Mesendoderm (in vitro differentiated cells): ENCODE data around the gene ADAMTS13.

Source experiments
- DNase-seq: peaks from one replicate; pipeline ENCODE4 v3.0.0; 2013
- H2AK5ac ChIP-seq: 2 replicates; pipeline ENCODE4 v1.6.1; 2013; ENCODE audit warnings: low read length, inconsistent platforms
- H2BK120ac ChIP-seq: 2 replicates; pipeline ENCODE4 v1.6.1; 2013; ENCODE audit warnings: low read depth, mild to moderate bottlenecking, low read length, moderate library complexity, mixed read lengths
- H2BK15ac ChIP-seq: replicated peaks from 2 replicates; pipeline ENCODE4 v1.6.1; 2013; ENCODE audit warnings: low read depth, mild to moderate bottlenecking, moderate library complexity
- H2BK5ac ChIP-seq: 2 replicates; pipeline ENCODE4 v1.6.1; 2013; ENCODE audit warnings: low read length, inconsistent platforms
- H3K18ac ChIP-seq: 2 replicates; pipeline ENCODE4 v1.6.1; 2013; ENCODE audit warnings: mild to moderate bottlenecking, low read length, mixed read lengths
- H3K23ac ChIP-seq: one replicate; pipeline ENCODE4 v1.6.1; 2013; ENCODE audit warnings: low read length
- H3K27ac ChIP-seq: 2 replicates; pipeline ENCODE4 v1.5.1; 2013; ENCODE audit warnings: low read depth, mild to moderate bottlenecking, inconsistent platforms, low read length, moderate library complexity
- H3K27me3 ChIP-seq: 2 replicates; pipeline ENCODE4 v1.6.1; 2013; ENCODE audit warnings: low read length, control low read depth, mild to moderate bottlenecking, inconsistent platforms; ENCODE audit not compliant: insufficient read depth, poor library complexity
- H3K36me3 ChIP-seq: 2 replicates; pipeline ENCODE4 v1.6.1; 2013; ENCODE audit warnings: low read length, inconsistent platforms; ENCODE audit not compliant: control insufficient read depth, insufficient read depth
- H3K4ac ChIP-seq: one replicate; pipeline ENCODE4 v1.6.1; 2013; ENCODE audit warnings: low read depth, mild to moderate bottlenecking, low read length, moderate library complexity
- H3K4me1 ChIP-seq: 2 replicates; pipeline ENCODE4 v1.6.1; 2013; ENCODE audit warnings: low read depth, low read length, inconsistent platforms; ENCODE audit not compliant: control insufficient read depth
- H3K4me2 ChIP-seq: 2 replicates; pipeline ENCODE4 v1.6.1; 2013; ENCODE audit warnings: low read length
- H3K4me3 ChIP-seq: 2 replicates; pipeline ENCODE4 v1.5.1; 2013; ENCODE audit warnings: mild to moderate bottlenecking, low read length
- H3K56ac ChIP-seq: one replicate; pipeline ENCODE4 v1.6.1; 2013; ENCODE audit warnings: low read length
- H3K79me1 ChIP-seq: 2 replicates; pipeline ENCODE4 v1.6.1; 2013; ENCODE audit warnings: low read length, inconsistent platforms
- H3K79me2 ChIP-seq: 2 replicates; pipeline ENCODE4 v1.6.1; 2013; ENCODE audit warnings: mild to moderate bottlenecking, low read length; ENCODE audit not compliant: control insufficient read depth, insufficient read depth
- H3K9ac ChIP-seq: 2 replicates; pipeline ENCODE4 v1.6.1; 2013; ENCODE audit warnings: low read length, inconsistent platforms
- H4K5ac ChIP-seq: one replicate; pipeline ENCODE4 v1.6.1; 2013; ENCODE audit warnings: low read length
- H4K8ac ChIP-seq: one replicate; pipeline ENCODE4 v1.6.1; 2013; ENCODE audit warnings: low read depth, mild to moderate bottlenecking, control low read depth, low read length, moderate library complexity
- WGBS: extraction: QIAGEN DNeasy Blood & Tissue Kit; methylation state at CpG from one replicate; pipeline ENCODE4 v1.1.7; 2013; ENCODE audit warnings: low lambda C conversion rate, missing lambda C conversion rate; ENCODE audit not compliant: insufficient coverage; ENCODE audit errors: extremely low coverage; 5-methylcytosine and 5-hydroxymethylcytosine counted together

ADAMTS13 gene

DNA sequence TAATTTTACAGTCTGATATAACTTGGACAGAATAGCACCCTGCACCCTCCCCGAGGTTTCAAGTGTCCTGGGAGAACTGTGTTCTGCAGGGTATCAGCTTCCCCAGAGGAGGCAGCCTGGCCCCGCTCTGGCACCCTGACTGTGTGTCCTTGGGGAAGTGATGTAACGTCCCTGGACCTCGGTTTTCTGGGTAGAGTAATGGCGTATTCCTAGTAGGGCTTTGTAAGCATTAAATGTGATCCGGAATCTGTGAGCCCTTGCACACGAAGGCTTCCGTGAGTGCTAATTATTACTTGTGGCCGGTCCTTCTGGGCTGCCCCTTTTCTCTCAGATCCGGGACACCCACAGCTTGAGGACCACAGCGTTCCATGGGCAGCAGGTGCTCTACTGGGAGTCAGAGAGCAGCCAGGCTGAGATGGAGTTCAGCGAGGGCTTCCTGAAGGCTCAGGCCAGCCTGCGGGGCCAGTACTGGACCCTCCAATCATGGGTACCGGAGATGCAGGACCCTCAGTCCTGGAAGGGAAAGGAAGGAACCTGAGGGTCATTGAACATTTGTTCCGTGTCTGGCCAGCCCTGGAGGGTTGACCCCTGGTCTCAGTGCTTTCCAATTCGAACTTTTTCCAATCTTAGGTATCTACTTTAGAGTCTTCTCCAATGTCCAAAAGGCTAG, 36.6 kb downstream of the ADAMTS13 start:
- Histone ChIP-seq H2BK5ac (no peak overlapping the region), H3K27me3 (no peaks in the 10 kb centered on the region), H3K4me3 (no peak overlapping the region), H3K36me3 (no peaks in the 10 kb centered on the region), H3K4ac (no peak overlapping the region), H2BK15ac (no peak overlapping the region), H2BK120ac (no peak overlapping the region), H4K8ac (no peak overlapping the region), H3K9ac (no peak overlapping the region), H3K23ac (no peak overlapping the region), H3K79me2 (no peaks in the 10 kb centered on the region), H3K4me2 (peak overlapping the region; percentile 28), H3K56ac (no peak overlapping the region), H4K5ac (no peak overlapping the region), H3K79me1 (peaks cover 3% of the 10 kb centered on the region), H3K18ac (no peak overlapping the region), H3K27ac (no peak overlapping the region), H2AK5ac (no peak overlapping the region), H3K4me1 (peaks cover 4% of the 10 kb centered on the region)
- whole genome bisulfite sequencing: no CpG with 5 or more reads among the region's 16 CpGs
- DNase-seq: peak; percentile 24

DNA sequence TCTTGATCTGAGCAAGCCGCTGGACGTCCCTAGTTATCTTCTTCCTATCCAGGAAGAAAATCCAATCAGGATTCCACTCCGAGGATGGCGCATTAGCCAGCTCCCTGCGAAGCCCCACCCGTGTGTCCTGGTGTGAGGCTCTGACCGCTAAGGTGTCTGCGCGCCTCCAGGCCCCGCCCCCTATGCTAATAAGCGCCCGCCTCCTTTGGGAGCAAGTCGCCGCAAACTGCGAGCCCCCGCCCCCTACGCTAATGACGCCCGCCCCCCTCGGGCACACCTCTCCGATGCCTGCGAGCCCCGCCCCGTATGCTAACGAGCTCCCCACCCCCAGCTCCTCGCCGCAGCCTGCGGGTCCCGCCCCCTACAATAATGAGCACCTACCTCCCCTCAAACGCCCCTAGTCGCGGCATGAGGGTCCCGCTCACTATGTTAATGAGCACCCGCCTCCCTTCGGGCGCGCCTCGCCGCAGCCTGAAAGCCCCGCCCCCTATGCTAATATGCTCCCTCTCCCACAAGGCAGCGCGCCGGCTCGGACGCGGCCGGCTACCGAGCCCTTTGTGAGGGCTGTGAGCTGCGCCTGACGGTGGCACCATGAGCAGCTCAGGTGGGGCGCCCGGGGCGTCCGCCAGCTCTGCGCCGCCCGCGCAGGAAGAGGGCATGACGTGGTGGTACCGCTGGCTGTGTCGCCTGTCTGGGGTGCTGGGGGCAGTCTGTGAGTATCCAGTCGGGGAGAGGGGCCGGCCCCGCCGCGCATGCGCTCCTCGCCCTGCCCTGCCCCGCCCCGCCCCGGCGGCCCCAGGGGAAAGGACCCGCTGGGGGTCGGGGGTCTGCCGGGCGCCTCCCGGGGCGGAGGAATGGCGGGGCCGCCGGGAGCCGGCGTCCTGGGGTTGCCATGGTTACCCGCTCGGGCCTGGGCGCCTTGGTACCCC, 37.6 kb downstream of the ADAMTS13 start, which contains the start of gene CACFD1:
TSS of gene CACFD1 (plus strand) at position 503 of the 929 bp plus-strand sequence. CDS start at position 592, 89 bp downstream.
- peaks cover 3% of the 10 kb centered on the region for H3K79me1 ChIP-seq
- no peak within 1 kb of the TSS for H4K5ac ChIP-seq
- H2BK15ac ChIP-seq: no peak within 1 kb of the TSS
- H3K27ac ChIP-seq: peak within 1 kb of the TSS; percentile 74
- H3K4ac ChIP-seq: peak within 1 kb of the TSS; percentile 42
- H3K79me2 ChIP-seq: no peaks in the 10 kb centered on the region
- H3K9ac ChIP-seq: peak within 1 kb of the TSS; percentile 94
- no peaks in the 10 kb centered on the region for H3K27me3 ChIP-seq
- H3K4me3 ChIP-seq: peak within 1 kb of the TSS; percentile 73
- peak within 1 kb of the TSS; percentile 78 for H2BK5ac ChIP-seq
- no peak within 1 kb of the TSS for H4K8ac ChIP-seq
- no peak within 1 kb of the TSS for H2BK120ac ChIP-seq
- H3K36me3 ChIP-seq: no peaks in the 10 kb centered on the region
- peak within 1 kb of the TSS; percentile 37 for H2AK5ac ChIP-seq
- WGBS: no CpG with 5 or more reads among the region's 86 CpGs
- peak; percentile 99 for DNase-seq
- peaks cover 4% of the 10 kb centered on the region for H3K4me1 ChIP-seq
- peak within 1 kb of the TSS; percentile 98 for H3K56ac ChIP-seq
- H3K4me2 ChIP-seq: peak within 1 kb of the TSS; percentile 75
- H3K18ac ChIP-seq: no peak within 1 kb of the TSS
- peak within 1 kb of the TSS; percentile 98 for H3K23ac ChIP-seq

DNA sequence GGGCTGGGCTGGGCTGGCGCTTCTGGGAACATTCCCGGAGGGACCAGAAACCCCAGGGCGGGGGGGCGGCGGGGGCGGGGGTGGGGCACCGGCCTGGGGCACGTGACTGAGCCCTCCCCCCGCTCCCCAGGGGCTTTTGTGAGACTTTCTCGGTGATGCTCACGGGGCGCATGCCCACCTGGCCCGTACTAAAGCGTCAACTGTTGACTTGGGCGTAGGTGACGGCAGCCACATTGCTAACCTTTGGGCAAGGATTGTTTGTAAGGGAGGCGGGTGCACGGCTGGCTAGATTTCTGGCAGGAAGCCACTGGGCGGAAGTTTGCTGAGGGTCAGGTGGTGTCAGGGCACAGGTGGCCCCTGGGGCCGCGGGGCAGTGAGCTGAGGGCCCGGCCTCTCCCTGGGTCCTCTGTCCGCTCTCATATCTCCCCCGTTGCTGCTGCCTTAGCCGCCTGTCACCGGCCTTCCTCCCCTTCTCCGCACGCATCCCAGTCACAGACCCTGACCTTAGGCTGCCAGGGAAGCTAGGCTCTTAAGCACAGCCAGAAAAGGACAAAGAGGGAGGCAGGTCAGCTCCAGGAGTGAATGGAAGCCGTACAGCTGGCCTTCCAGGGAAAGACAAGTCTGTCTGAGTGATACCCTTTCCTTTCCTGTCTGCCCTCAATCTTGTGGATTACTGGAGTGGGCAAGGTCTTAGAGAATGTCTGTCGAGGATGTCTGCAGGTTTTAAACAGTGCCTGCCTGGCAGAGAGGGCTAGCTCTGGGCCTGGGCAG, 38.4 kb downstream of the ADAMTS13 start:
- no peak overlapping the region for H2BK5ac ChIP-seq
- peak overlapping the region; percentile 65 for H3K4me2 ChIP-seq
- H3K4me3 ChIP-seq: no peak overlapping the region
- peak overlapping the region; percentile 42 for H3K4ac ChIP-seq
- no peaks in the 10 kb centered on the region for H3K36me3 ChIP-seq
- H3K9ac ChIP-seq: peak overlapping the region; percentile 94
- H3K79me2 ChIP-seq: no peaks in the 10 kb centered on the region
- peak overlapping the region; percentile 37 for H2AK5ac ChIP-seq
- no peaks in the 10 kb centered on the region for H3K27me3 ChIP-seq
- no peak overlapping the region for H4K8ac ChIP-seq
- WGBS: no CpG with 5 or more reads among the region's 30 CpGs
- H3K79me1 ChIP-seq: peaks cover 3% of the 10 kb centered on the region
- H3K4me1 ChIP-seq: peaks cover 4% of the 10 kb centered on the region
- H3K18ac ChIP-seq: no peak overlapping the region
- H3K23ac ChIP-seq: peak overlapping the region; percentile 98
- H2BK120ac ChIP-seq: no peak overlapping the region
- peak overlapping the region; percentile 98 for H3K56ac ChIP-seq
- no peak overlapping the region for H2BK15ac ChIP-seq
- H4K5ac ChIP-seq: no peak overlapping the region
- DNase-seq: peak; percentile 74
- no peak overlapping the region for H3K27ac ChIP-seq

DNA sequence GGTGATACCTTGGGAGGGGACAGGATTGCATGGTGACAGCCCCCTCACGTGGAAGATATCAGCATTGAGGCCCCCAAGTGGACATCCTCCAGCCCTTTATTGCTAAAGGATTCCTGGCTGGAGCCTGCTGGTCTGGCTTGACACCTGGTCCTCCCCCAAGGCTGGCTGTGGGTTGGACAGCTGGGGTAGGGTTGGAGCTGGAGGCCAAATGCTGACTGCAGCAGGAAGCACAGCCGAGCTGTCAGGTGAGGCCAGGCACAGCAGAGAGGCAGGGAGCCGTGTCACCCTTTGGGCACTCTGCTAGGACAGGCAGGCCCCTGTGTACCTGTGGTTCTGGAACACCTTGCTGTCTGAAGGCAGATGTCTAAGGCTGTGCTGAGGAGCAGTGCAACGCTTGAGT, 39.8 kb downstream of the ADAMTS13 start:
- Histone ChIP-seq H3K79me2 (no peaks in the 10 kb centered on the region), H4K8ac (no peak overlapping the region), H3K56ac (no peak overlapping the region), H3K4me2 (no peak overlapping the region), H3K27me3 (no peaks in the 10 kb centered on the region), H2BK120ac (no peak overlapping the region), H3K36me3 (no peaks in the 10 kb centered on the region), H3K4me1 (peaks cover 4% of the 10 kb centered on the region), H2BK15ac (no peak overlapping the region), H3K9ac (no peak overlapping the region), H3K79me1 (peaks cover 3% of the 10 kb centered on the region), H4K5ac (no peak overlapping the region), H3K4me3 (no peak overlapping the region), H3K23ac (no peak overlapping the region), H2BK5ac (no peak overlapping the region), H2AK5ac (no peak overlapping the region), H3K27ac (no peak overlapping the region), H3K18ac (no peak overlapping the region), H3K4ac (no peak overlapping the region)
- WGBS: no CpG with 5 or more reads among the region's 4 CpGs
- DNase-seq: no peak

DNA sequence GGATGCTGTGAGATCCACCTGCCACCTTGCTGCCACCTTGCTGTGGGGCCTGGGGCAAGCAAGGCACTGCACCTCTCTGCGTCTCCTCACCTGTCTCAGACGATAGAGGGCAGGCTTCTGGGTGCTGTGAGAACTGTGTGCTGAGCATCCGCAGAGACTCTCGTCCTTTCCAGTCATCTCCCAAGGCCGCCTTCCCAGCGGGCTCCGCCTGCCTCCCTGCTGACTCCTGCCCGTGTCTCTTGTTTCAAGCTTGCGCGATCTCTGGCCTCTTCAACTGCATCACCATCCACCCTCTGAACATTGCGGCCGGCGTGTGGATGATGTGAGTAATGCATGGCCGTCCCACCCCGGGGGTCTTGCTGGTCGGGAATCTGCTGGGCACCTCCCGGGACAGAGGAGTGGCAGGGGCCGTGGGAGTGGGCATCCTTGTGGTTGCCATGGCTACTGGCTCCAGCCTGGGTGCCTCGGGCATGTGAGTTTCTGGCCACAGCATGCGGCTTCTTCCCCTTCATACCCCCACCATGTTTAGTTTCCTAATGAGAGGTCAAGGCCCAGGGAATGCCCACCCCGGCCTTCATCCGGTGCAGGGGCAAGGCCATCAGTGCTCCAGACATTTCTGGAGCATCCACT, 41.2 kb downstream of the ADAMTS13 start:
- peak; percentile 74 for DNase-seq
- Histone ChIP-seq H2AK5ac (no peak overlapping the region), H4K8ac (no peak overlapping the region), H3K4me2 (no peak overlapping the region), H3K4ac (no peak overlapping the region), H2BK120ac (no peak overlapping the region), H2BK15ac (no peak overlapping the region), H3K36me3 (no peaks in the 10 kb centered on the region), H2BK5ac (no peak overlapping the region), H3K23ac (no peak overlapping the region), H3K4me3 (no peak overlapping the region), H3K79me2 (no peaks in the 10 kb centered on the region), H3K56ac (no peak overlapping the region), H3K18ac (no peak overlapping the region), H3K27me3 (no peaks in the 10 kb centered on the region), H3K9ac (no peak overlapping the region), H3K27ac (no peak overlapping the region), H3K4me1 (peaks cover 4% of the 10 kb centered on the region), H3K79me1 (peaks cover 3% of the 10 kb centered on the region), H4K5ac (no peak overlapping the region)
- WGBS: no CpG with 5 or more reads among the region's 22 CpGs
